ENCODE results near the gene LYZL2. TPM values are rescaled to one million over a fixed set of nuclear protein-coding genes. Genes with fewer than 3 reads are reported as not detected.

The LYZL2 gene
- total and polyA plus RNA-seq, 2 donors (not counting 3 experiments of a cell fraction or from before 2014, with no cell fraction given) = not detected

DNA sequence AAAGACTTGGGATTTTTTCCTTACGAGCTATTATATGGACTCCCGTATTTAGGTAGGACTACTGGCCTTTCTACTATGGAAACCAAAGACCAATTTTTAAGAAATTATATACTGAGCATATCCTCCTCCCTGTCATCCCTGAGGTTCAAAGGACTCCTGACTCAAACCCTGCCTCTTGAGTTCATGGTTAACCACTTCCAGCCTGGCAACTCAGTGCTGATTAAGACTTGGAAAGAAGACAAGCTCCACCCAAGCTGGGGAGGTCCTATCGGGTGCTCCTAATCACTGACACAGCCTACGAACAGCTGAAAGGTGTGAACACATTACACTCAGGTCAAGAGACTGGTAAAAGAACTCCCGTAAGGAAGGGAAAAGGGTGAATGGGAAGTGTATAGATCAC, 66.8 kb downstream of the LYZL2 start:
- H3K36me3 ChIP-seq (ENCODE audit: control insufficient read depth in 2 of 2, extremely low read depth in 1 of 2, insufficient read depth in 2 of 2, low read length in 2 of 2) = no peaks in the 10 kb centered on the region
- ChIA-PET POLR2A (interaction anchor here (0.6 kb wide), 1 partner anchor 21 kb away, joined by 4 read pairs; no protein-coding TSS in a partner anchor), CTCF (interaction anchor here (0.7 to 2.3 kb wide), 4 partner anchors 9 to 28 kb away, joined by 3 to 11 read pairs (median 4); no protein-coding TSS in a partner anchor)
- DNase-seq (ENCODE audit: low read depth, low spot score) (no peak), FAIRE-seq (no peak)
- no peaks in the 10 kb centered on the region for H3K9me3 ChIP-seq (replicated peaks; ENCODE audit: control insufficient read depth, insufficient read depth, low read length)
- intact Hi-C loops (cut with micrococcal nuclease) (no loop called here), dilution Hi-C loops (cut with MboI; ENCODE audit: extremely low pct_ligation_motif_present, low sequenced_read_pairs) (no loop called here)
- H3K4me2 ChIP-seq (ENCODE audit: insufficient read depth, low read length) = no peak overlapping the region
- no peak overlapping the region for H3K9ac ChIP-seq (replicated peaks; ENCODE audit: extremely low read depth, insufficient read depth, low read length)
- no peaks in the 10 kb centered on the region for H3K9me1 ChIP-seq (replicated peaks; ENCODE audit: control insufficient read depth, extremely low read depth, insufficient read depth, low read length)
- BruUV-seq (replicated peaks) = no TSS peak
- no peak overlapping the region for H2AFZ ChIP-seq (ENCODE audit: low read depth, low read length)
- no peaks in the 10 kb centered on the region for H3K79me2 ChIP-seq (ENCODE audit: control insufficient read depth, insufficient read depth, low read length)
- H4K20me1 ChIP-seq (replicated peaks; ENCODE audit: control insufficient read depth, extremely low read depth, insufficient read depth, low read length) = no peaks in the 10 kb centered on the region
- no peak overlapping the region for H3K4me3 ChIP-seq (replicated peaks in 1 of 3; ENCODE audit: insufficient read depth in 1 of 3, low read depth in 1 of 3, low read length in 3 of 3)
- H3K4me1 ChIP-seq (ENCODE audit: control insufficient read depth, extremely low read depth, insufficient read depth, low read length) = no peaks in the 10 kb centered on the region
- TF ChIP-seq FOS (IDR thresholded peaks at IDR 0.05; ENCODE audit: borderline replicate concordance, insufficient read depth, low read length) (no peak), EZH2 (IDR thresholded peaks at IDR 0.05; ENCODE audit: borderline replicate concordance, low read depth, low read length, severe bottlenecking) (no peak), MYC (IDR thresholded peaks at IDR 0.05; ENCODE audit: low read depth, low read length) (no peak), POLR2A (IDR thresholded peaks at IDR 0.05; ENCODE audit: low read depth, low read length) (no peak), JUN (IDR thresholded peaks at IDR 0.05; ENCODE audit: borderline replicate concordance, insufficient read depth, insufficient read length, low read depth) (no peak), GATA2 (IDR thresholded peaks at IDR 0.05; ENCODE audit: insufficient read depth, insufficient read length, low read depth, low read length) (no peak), POLR2AphosphoS5 (IDR thresholded peaks at IDR 0.05; ENCODE audit: insufficient read depth, low read depth, low read length) (no peak)
- TF ChIP-seq, protein P1, sequence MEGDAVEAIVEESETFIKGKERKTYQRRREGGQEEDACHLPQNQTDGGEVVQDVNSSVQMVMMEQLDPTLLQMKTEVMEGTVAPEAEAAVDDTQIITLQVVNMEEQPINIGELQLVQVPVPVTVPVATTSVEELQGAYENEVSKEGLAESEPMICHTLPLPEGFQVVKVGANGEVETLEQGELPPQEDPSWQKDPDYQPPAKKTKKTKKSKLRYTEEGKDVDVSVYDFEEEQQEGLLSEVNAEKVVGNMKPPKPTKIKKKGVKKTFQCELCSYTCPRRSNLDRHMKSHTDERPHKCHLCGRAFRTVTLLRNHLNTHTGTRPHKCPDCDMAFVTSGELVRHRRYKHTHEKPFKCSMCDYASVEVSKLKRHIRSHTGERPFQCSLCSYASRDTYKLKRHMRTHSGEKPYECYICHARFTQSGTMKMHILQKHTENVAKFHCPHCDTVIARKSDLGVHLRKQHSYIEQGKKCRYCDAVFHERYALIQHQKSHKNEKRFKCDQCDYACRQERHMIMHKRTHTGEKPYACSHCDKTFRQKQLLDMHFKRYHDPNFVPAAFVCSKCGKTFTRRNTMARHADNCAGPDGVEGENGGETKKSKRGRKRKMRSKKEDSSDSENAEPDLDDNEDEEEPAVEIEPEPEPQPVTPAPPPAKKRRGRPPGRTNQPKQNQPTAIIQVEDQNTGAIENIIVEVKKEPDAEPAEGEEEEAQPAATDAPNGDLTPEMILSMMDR (IDR thresholded peaks at IDR 0.05; ENCODE audit: extremely low read depth in 1 of 2, insufficient read depth in 1 of 2, low read depth in 1 of 2, low read length in 2 of 2) = no peak
- TF ChIP-seq, protein P2, sequence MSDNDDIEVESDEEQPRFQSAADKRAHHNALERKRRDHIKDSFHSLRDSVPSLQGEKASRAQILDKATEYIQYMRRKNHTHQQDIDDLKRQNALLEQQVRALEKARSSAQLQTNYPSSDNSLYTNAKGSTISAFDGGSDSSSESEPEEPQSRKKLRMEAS (IDR thresholded peaks at IDR 0.05; ENCODE audit: insufficient read depth, insufficient read length) = no peak
- peaks cover 3 to 8% of the 10 kb centered on the region in 2 experiments for H3K27me3 ChIP-seq (ENCODE audit: control insufficient read depth in 2 of 2, insufficient read depth in 2 of 2, low read length in 2 of 2)
- no peak overlapping the region for H3K27ac ChIP-seq (ENCODE audit: insufficient read depth, low read depth, low read length)

Other genes with a start within 250 kb of the LYZL2 start
- 8.1 and 10.6 TPM in 2 replicates for gene MAP3K8, start 195.6 kb downstream of the LYZL2 start, total RNA-seq
- gene MAP3K8, start 195.6 kb downstream of the LYZL2 start, polyA plus RNA-seq = 4.2 and 5.2 TPM in 2 replicates